Thoracic aorta (tissue), 2 donors: ENCODE data around the gene SEC24C. TPM values are rescaled to one million over a fixed set of nuclear protein-coding genes. Genes with fewer than 3 reads are reported as not detected.
"Not testable (repeated sequence)": the region's sequence is repeated elsewhere in the genome, so short reads cannot be mapped to it uniquely, and the experiment has no call there.

Experiments used
- ATAC-seq: fragments of 150-250 bp; one replicate; pipeline ENCODE4 v1.8.0; 2017; ENCODE audit warnings: low read depth; ENCODE audit not compliant: insufficient number of reproducible peaks, low FRiP score
- DNase-seq: peaks from one replicate; pipeline ENCODE4 v3.0.0-alpha.2; 2020; ENCODE audit warnings: low spot score
- H3K27ac ChIP-seq, 2 donors: fragments of 200-600 bp; sonication (generic); 1 replicate in 1 of 2; 2 replicates in 1 of 2; pipeline ENCODE4 v1.5.1; 2016; ENCODE audit warnings: mild to moderate bottlenecking in 2 of 2, moderate library complexity in 2 of 2
- H3K27me3 ChIP-seq: fragments of 200-600 bp; sonication (generic); replicated peaks from 2 replicates; pipeline ENCODE4 v1.6.0; 2016; ENCODE audit warnings: mild to moderate bottlenecking; ENCODE audit not compliant: insufficient read depth
- H3K36me3 ChIP-seq: fragments of 200-600 bp; sonication (generic); one replicate; pipeline ENCODE4 v1.5.1; 2016
- H3K4me1 ChIP-seq, 2 donors: fragments of 200-600 bp; sonication (generic); 1 replicate in 1 of 2; 2 replicates in 1 of 2; pipeline versions ENCODE4 v1.5.1 to v1.6.0; 2016; ENCODE audit warnings: low read depth in 2 of 2, mild to moderate bottlenecking in 1 of 2; ENCODE audit not compliant: control insufficient read depth in 1 of 2
- H3K4me3 ChIP-seq: fragments of 200-600 bp; sonication (generic); 2 replicates; pipeline ENCODE4 v1.5.1; 2016; ENCODE audit warnings: mild to moderate bottlenecking
- H3K9me3 ChIP-seq: fragments of 200-600 bp; sonication (generic); 2 replicates; pipeline ENCODE4 v1.5.1; 2016
- total RNA-seq, 2 donors: library from RNA; depleted of rRNA; stranded (reverse); fragments of >200 nt; gene quantifications; one replicate each; pipeline versions ENCODE4 v1.1.0 to v1.2.3, GENCODE V29; 2016
- TF ChIP-seq, protein P1 (sequence below): fragments of 200-600 bp; sonication (generic); IDR thresholded peaks from one replicate; pipeline ENCODE4 v1.5.1; 2019; ENCODE audit warnings: antibody characterized with exemption

The SEC24C gene
- total RNA-seq, 2 donors from 2014 or later = 55.7 to 80.1 TPM

DNA sequence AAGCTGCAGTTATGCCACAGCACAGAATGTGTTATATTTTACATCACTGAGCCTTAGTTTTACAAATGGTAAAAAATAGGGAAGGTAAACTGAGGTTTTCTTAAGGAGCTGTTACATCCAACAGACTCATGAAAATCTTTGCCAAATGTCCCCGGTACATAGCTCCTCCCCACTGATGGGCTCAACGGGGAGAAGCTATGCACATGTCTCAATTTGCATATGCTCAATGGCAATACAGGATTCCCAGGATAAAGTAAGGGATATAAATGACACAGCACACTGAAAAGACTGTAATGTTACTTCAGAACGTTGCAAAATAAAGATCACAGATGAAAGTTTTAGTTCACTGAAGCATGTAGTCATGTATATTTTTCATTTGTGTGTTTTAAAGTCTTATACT, 29.7 kb upstream of the SEC24C start:
- H3K9me3 ChIP-seq, DNase-seq, ATAC-seq, H3K27me3 ChIP-seq, H3K4me1 ChIP-seq, H3K4me3 ChIP-seq, H3K27ac ChIP-seq: not testable (repeated sequence)
- H3K36me3 ChIP-seq = peaks cover 31% of the 10 kb centered on the region

DNA sequence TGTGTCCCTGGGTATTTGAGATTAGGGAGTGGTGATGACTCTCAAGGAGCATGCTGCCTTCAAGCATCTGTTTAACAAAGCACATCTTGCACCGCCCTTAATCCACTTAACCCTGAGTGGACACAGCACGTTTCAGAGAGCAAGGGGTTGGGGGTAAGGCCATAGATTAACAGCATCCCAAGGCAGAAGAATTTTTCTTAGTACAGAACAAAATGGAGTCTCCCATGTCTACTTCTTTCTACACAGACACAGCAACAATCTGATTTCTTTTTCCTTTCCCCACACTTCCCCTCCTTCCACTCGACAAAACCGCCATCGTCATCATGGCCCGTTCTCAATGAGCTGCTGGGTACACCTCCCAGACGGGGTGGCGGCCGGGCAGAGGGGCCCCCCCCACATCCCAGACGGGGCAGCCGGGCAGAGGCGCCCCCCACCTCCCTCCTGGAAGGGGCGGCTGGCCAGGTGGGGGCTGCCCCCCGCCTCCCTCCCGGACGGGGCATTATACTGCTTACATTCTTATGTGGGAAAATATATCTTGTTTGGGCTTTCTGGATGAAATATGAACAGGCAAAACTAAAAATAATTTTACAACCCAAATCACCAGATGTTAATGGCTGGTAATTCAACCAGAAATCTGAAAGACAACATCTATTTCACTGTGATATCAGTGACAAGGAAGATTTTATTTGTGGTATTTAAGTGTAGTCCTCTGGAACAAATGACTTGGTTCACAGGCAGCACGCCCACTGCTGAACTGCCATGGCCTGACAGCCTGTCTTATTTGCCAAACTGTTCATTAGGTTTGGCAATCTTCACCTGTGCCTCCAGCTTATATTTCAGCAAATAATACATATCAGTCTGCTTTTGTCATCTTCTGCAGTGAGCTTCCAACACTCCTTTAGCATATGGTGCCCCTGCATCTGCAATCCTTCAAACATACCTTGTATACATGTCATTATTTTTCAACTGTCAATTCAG, 28.7 kb upstream of the SEC24C start:
- H3K4me3 ChIP-seq, H3K27me3 ChIP-seq, H3K27ac ChIP-seq, H3K4me1 ChIP-seq, H3K9me3 ChIP-seq, ATAC-seq, DNase-seq: not testable (repeated sequence)
- peaks cover 25% of the 10 kb centered on the region for H3K36me3 ChIP-seq

DNA sequence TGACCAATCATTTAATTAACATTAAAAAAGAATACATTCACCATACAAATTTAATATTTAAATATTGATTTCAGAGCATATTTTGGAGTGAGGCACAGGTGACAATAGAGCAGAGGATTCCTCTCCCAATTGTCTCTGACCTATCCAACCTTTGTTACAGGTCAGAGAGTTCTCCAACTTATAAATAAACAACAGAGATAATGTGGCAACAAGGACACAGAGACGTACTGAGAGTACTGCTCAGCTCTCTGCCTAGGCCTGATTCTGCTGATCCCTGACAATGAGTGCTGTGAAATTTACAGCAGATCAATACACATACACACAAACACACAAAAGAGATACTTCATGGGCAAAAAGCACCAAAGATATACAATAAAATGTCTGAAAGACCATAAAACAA, 27.9 kb upstream of the SEC24C start:
- ATAC-seq = no peak
- Histone ChIP-seq H3K27ac (no peak overlapping the region), H3K36me3 (peaks cover 29% of the 10 kb centered on the region)

DNA sequence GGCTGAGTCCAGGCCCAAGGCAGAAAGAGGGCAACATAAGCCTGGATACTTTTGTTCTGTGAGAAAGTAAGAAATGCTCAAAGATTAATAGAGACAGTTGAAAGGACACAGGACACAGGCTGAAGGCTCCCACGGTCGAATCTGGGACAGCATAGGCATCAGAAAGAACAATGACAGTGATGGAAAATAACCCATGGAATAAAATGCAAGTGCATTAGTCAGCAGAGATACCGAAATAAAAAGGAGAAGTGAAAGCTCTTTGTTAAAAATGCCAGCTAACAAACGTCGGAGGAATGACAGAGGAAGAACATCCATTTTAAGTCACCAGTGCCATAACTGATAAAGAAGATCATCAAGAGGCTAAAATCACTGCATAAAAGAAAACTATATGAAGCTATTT, 26.6 kb upstream of the SEC24C start:
- no peak for DNase-seq
- Histone ChIP-seq H3K27me3 (no peaks in the 10 kb centered on the region), H3K4me3 (no peak overlapping the region), H3K9me3 (no peaks in the 10 kb centered on the region), H3K27ac (peak overlapping the region in 1 of 2 donors; percentile 16), H3K36me3 (peaks cover 36% of the 10 kb centered on the region), H3K4me1 (no peaks in the 10 kb centered on the region)
- ATAC-seq = no peak
- TF ChIP-seq, protein P1, sequence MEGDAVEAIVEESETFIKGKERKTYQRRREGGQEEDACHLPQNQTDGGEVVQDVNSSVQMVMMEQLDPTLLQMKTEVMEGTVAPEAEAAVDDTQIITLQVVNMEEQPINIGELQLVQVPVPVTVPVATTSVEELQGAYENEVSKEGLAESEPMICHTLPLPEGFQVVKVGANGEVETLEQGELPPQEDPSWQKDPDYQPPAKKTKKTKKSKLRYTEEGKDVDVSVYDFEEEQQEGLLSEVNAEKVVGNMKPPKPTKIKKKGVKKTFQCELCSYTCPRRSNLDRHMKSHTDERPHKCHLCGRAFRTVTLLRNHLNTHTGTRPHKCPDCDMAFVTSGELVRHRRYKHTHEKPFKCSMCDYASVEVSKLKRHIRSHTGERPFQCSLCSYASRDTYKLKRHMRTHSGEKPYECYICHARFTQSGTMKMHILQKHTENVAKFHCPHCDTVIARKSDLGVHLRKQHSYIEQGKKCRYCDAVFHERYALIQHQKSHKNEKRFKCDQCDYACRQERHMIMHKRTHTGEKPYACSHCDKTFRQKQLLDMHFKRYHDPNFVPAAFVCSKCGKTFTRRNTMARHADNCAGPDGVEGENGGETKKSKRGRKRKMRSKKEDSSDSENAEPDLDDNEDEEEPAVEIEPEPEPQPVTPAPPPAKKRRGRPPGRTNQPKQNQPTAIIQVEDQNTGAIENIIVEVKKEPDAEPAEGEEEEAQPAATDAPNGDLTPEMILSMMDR = no peak

More for the DNA sequence above, 27.9 kb upstream of the SEC24C start:
- TF ChIP-seq, protein P1 = no peak
- Histone ChIP-seq H3K4me3 (no peak overlapping the region), H3K4me1 (no peaks in the 10 kb centered on the region), H3K27me3 (no peaks in the 10 kb centered on the region), H3K9me3 (no peaks in the 10 kb centered on the region)
- no peak for DNase-seq

DNA sequence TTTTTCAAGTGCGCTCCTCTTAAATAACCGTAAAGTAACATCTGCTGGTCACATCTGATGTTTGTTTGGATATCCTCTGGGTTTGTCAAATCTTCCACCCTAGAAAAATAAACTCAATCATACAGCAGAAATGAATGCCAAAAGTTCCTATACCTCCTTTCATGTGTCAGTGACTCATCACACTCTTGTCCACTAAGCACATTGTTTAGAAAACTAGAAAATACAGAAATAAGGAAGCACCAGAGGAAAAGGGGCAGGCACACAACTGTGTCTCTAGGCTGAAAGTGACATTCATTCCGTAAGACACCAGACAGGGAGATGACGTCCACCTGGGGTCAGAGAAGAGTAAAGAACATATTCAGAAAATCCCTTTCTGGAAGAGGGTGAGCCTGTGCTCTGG, 23.6 kb upstream of the SEC24C start:
- not testable (repeated sequence) for H3K27ac ChIP-seq, H3K4me1 ChIP-seq, H3K4me3 ChIP-seq, H3K9me3 ChIP-seq, ATAC-seq, DNase-seq, H3K27me3 ChIP-seq
- peaks cover 31% of the 10 kb centered on the region for H3K36me3 ChIP-seq

DNA sequence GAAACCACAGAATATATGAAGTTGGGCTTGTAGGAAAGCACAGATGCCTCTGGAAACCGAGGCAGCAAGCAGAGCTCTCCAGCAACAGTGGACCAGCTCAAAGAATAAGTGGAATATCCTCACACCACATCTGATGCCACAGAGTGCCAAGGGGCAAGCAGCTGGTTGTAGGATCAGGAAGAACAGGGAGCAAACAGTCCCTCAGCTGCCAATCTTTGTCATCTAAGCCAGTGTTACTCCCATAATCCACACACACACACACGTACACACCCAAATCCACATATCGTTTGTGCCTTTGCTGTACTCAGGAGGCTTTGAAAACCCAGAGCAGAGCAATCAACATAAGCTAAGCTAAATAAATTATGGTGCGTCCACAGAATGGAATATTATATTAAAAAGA, 20.7 kb upstream of the SEC24C start:
- Histone ChIP-seq H3K4me3 (no peak overlapping the region), H3K4me1 (peaks cover 0 to 2% of the 10 kb centered on the region in 2 donors), H3K9me3 (no peaks in the 10 kb centered on the region), H3K27me3 (no peaks in the 10 kb centered on the region), H3K27ac (no peak overlapping the region), H3K36me3 (peaks cover 27% of the 10 kb centered on the region)
- DNase-seq = no peak
- TF ChIP-seq, protein P1 = no peak
- ATAC-seq = no peak

DNA sequence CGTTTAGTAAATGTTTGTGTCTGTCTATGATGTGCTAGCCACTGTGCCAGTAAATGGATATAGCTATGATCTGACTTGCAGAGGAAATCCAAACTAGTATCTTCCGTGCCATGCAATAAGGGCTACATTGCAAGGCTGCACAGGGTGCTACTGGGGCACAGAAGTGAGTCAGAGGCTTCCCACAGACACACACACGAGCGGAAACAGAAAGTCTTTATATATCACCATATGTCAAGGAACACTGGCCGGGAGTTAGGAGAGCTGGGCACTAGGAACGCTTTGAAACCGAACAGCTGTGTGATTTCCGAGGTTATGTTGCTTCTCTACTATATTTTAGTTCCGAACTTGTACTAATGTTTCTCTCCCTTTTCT, 14.4 kb upstream of the SEC24C start:
- DNase-seq, H3K27me3 ChIP-seq, ATAC-seq, H3K9me3 ChIP-seq: not testable (repeated sequence)
- H3K4me3 ChIP-seq = peak overlapping the region; percentile 98
- H3K27ac ChIP-seq = peak overlapping the region; percentile 82 to 90
- H3K36me3 ChIP-seq = peaks cover 19% of the 10 kb centered on the region
- H3K4me1 ChIP-seq = peaks cover 13 to 33% of the 10 kb centered on the region in 2 donors
